Immature natural killer cell (primary cell): ENCODE measurements around the gene GOLGB1. TPM values are rescaled to one million over a fixed set of nuclear protein-coding genes. Genes with fewer than 3 reads are reported as not detected.
"Not testable (repeated sequence)": the region's sequence is repeated elsewhere in the genome, so short reads cannot be mapped to it uniquely, and the experiment has no call there.

ENCODE experiments used
- DNase-seq, 3 donors: peaks; one replicate each; pipeline ENCODE4 v3.0.0; 2022; ENCODE audit warnings: mixed read lengths in 1 of 3
- H3K27ac Mint-ChIP-seq, 6 donors: one replicate each; pipeline ENCODE4 v1.8.0; 2020; ENCODE audit warnings: mixed read lengths in 6 of 6, mild to moderate bottlenecking in 5 of 6, inconsistent platforms in 4 of 6, moderate library complexity in 3 of 6
- H3K27me3 Mint-ChIP-seq, 3 donors: one replicate each; pipeline ENCODE4 v1.8.0; 2020 to 2021; ENCODE audit warnings: low read depth in 3 of 3, mild to moderate bottlenecking in 3 of 3, mixed read lengths in 3 of 3, moderate library complexity in 3 of 3, inconsistent platforms in 1 of 3
- H3K36me3 Mint-ChIP-seq, 3 donors: one replicate each; pipeline ENCODE4 v1.8.0; 2020; ENCODE audit warnings: mixed read lengths in 3 of 3, inconsistent platforms in 2 of 3, mild to moderate bottlenecking in 2 of 3
- H3K4me1 Mint-ChIP-seq, 2 donors: one replicate each; pipeline ENCODE4 v1.8.0; 2020; ENCODE audit warnings: inconsistent platforms in 2 of 2, mild to moderate bottlenecking in 2 of 2, mixed read lengths in 2 of 2, moderate library complexity in 1 of 2
- H3K4me3 Mint-ChIP-seq, 5 donors: one replicate each; pipeline ENCODE4 v1.8.0; 2020; ENCODE audit warnings: mild to moderate bottlenecking in 5 of 5, mixed read lengths in 5 of 5, inconsistent platforms in 3 of 5, moderate library complexity in 3 of 5
- H3K9me3 Mint-ChIP-seq, 6 donors: one replicate each; pipeline ENCODE4 v1.8.0; 2020; ENCODE audit warnings: mild to moderate bottlenecking in 6 of 6, mixed read lengths in 6 of 6, inconsistent platforms in 4 of 6, moderate library complexity in 3 of 6
- polyA plus RNA-seq, 3 donors: library from polyadenylated mRNA; unstranded; fragments of 300-500 nt; fragmentation: Illumina TruSeq; gene quantifications; one replicate each; pipeline ENCODE4 v1.2.3, GENCODE V29; 2021

The GOLGB1 gene
- polyA plus RNA-seq, 3 donors from 2014 or later, result 1.6 to 12.0 (median 2.5) TPM

DNA sequence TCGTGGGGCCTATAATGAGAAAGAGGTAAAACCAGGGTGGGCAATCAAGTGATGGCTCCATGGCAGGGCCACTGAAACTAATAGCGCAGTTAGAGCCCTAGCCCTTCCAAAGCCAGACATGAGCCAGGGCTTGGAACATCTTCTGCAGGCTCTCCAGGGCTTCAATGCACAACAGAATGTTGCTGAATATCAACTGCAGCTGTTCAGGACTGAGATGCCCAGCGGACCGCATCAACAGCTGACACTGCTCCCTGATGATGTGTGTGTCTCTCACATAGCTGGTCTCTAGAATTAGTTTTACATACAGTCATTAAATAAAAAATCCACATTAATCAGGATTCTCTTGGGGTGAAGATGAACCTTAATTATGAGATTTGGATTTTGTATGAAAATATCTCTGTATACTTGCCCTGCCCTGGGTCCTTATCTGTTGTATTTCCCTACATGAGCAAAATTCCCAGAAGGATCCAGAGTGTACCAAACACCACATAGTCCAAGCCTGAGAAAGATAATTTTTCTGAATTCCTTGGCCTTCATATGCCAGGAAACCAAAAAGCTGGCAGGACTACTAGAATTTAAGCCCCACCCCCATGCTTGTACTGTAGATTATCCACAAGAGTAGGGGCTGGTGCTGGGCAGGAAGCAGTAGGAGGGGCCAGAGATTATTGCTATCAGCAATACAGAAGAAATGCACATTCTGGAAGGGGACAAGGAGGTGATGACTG is 7.7 kb upstream of the GOLGB1 start:
- no peaks in the 10 kb centered on the region for H3K9me3 Mint-ChIP-seq
- H3K4me1 Mint-ChIP-seq, result no peaks in the 10 kb centered on the region
- no peak for DNase-seq
- H3K4me3 Mint-ChIP-seq, result no peak overlapping the region
- H3K36me3 Mint-ChIP-seq, result no peaks in the 10 kb centered on the region
- peaks cover 0 to 11% (median 2%) of the 10 kb centered on the region in 3 donors for H3K27me3 Mint-ChIP-seq
- no peak overlapping the region for H3K27ac Mint-ChIP-seq

DNA sequence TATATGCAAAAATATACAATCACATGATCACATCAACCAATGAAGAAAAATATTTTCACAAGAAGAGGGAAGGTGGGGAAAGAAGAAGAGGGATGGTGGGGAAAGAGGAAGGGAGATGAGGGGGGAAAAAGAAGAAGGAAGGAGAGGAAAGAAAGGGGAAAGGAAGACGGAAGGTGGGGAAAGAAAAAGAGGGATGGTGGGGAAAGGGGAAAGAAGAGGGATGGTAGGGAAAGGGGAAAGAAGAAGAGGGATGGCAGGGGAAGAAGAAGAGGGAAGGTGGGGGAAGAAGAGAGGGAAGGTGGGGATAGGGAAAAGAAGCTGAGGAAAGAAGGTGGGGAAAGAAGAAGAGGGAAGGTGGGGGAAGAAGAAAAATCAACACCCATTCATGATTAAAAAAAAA is 3.2 kb upstream of the GOLGB1 start:
- H3K9me3 Mint-ChIP-seq, result no peaks in the 10 kb centered on the region
- H3K4me1 Mint-ChIP-seq, result peaks cover 0 to 4% of the 10 kb centered on the region in 2 donors
- H3K4me3 Mint-ChIP-seq, result no peak overlapping the region
- H3K27ac Mint-ChIP-seq, result no peak overlapping the region
- DNase-seq, result no peak
- peaks cover 2 to 13% (median 5%) of the 10 kb centered on the region in 3 donors for H3K27me3 Mint-ChIP-seq
- H3K36me3 Mint-ChIP-seq, result no peaks in the 10 kb centered on the region

DNA sequence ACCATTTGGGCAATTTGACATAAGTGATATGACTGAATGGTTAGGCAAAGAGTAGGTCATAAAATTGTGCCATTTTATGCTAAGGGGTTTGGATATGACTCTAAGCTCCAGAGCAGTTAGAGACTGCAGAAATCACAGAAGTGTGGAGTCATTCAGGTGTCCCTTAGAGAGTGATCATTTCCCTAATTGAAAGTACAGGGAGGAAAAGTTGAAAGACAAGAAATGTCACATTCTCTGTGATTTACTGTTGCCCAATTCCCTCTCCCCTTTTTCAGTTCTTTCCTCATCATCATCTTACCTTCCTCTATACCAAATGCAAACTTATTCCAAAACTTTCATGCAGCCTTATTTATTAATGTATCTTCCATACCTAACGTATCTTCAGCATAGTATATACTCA is 2.7 kb upstream of the GOLGB1 start:
- Mint-ChIP-seq H3K4me3 (no peak overlapping the region), H3K4me1 (peaks cover 0 to 7% of the 10 kb centered on the region in 2 donors), H3K27ac (no peak overlapping the region), H3K9me3 (no peaks in the 10 kb centered on the region), H3K36me3 (no peaks in the 10 kb centered on the region), H3K27me3 (peaks cover 2 to 13% (median 5%) of the 10 kb centered on the region in 3 donors)
- DNase-seq, result no peak

DNA sequence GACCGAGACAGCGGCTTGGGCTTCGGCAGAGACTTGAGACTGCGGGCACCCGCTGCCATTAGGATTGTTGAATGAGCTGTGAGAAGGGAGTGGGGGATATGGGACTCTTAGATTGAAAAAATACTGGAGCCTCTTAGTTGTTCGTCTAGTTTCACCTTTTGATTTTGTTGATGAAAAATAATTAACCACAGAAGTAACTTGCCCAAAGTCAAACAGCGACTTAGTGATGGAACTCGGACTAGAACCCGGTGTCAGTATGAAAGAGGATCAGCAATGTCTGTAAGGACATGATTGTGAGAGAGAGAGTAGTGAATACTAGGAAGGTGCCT is 510 bp upstream of the GOLGB1 start:
- H3K9me3 Mint-ChIP-seq, result no peaks in the 10 kb centered on the region
- DNase-seq, result no peak
- peaks cover 0 to 7% of the 10 kb centered on the region in 2 donors for H3K4me1 Mint-ChIP-seq
- no peaks in the 10 kb centered on the region for H3K36me3 Mint-ChIP-seq
- H3K27me3 Mint-ChIP-seq, result peaks cover 2 to 13% (median 5%) of the 10 kb centered on the region in 3 donors
- H3K27ac Mint-ChIP-seq, result no peak overlapping the region
- H3K4me3 Mint-ChIP-seq, result no peak overlapping the region

DNA sequence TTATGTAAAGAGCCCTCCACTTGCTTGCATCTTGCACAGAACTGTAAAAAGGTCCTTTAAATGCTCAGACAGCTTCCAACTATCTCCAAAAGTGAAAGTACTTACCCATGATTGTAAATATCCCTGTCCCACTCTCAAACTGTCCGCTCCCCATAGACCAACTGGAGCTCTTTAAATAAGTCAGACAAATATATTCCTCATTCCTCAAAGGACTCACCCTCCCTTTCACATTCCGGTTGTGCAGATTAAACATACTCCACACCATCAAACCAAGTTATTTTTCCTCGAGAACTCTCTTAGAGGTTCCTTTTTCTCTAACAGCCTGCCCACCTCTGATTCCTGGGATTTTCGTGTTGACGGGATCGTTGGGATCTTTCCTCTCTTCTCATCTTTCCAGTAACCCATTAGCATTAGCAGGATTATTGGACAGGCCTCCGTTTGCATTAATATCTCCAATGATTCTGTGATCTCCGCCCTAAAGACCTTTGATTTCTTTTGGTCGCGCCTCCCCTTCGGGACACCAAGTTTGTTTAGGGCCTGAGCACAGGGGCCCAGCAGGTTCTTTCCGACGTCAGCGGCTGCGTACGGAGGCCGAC is 763 bp downstream of the GOLGB1 start:
- Mint-ChIP-seq H3K4me1 (peaks cover 6 to 7% of the 10 kb centered on the region in 2 donors), H3K9me3 (no peaks in the 10 kb centered on the region)
- peak in 2 of 3 donors; percentile 13 to 23 for DNase-seq

DNA sequence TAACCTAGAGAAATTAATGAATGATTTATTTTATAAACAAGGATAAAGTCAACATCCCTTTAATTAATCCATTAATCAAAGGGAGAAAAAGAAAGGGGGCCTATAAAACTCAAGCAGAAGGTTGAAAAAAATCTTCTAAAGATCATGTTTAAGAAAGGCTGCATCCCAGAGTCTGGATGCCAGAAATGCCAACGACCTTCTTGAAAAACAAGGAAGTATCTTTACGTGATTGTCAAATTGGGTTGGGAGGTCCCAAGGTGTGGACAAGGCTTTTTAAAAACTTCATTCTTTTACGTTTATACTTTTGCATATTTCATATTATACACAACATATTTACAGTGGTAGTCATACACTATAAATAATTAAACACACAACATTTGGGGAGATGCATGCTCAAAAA is 1.6 kb downstream of the GOLGB1 start:
- DNase-seq, result no peak
- Mint-ChIP-seq H3K4me3 (no peak overlapping the region), H3K27me3 (peaks cover 2 to 10% (median 5%) of the 10 kb centered on the region in 3 donors), H3K9me3 (no peaks in the 10 kb centered on the region), H3K4me1 (peaks cover 6 to 7% of the 10 kb centered on the region in 2 donors), H3K27ac (no peak overlapping the region), H3K36me3 (no peaks in the 10 kb centered on the region)

More for the DNA sequence above, 763 bp downstream of the GOLGB1 start:
- Mint-ChIP-seq H3K36me3 (no peaks in the 10 kb centered on the region), H3K4me3 (no peak overlapping the region), H3K27ac (no peak overlapping the region), H3K27me3 (peaks cover 2 to 10% (median 5%) of the 10 kb centered on the region in 3 donors)

DNA sequence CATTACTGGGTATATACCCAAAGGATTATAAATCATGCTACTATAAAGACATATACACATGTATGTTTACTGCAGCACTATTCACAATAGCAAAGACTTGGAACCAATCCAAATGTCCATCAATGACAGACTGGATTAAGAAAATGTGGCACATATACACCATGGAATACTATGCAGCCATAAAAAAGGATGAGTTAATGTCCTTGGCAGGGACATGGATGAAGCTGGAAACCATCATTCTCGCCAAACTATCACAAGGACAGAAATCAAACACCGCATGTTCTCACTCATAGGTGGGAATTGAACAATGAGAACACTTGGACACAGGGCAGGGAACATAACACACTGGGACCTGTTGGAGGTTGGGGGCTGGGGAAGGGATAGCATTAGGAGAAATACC is 6.4 kb downstream of the GOLGB1 start:
- not testable (repeated sequence) for H3K9me3 Mint-ChIP-seq, H3K27me3 Mint-ChIP-seq, H3K27ac Mint-ChIP-seq, H3K36me3 Mint-ChIP-seq, DNase-seq, H3K4me3 Mint-ChIP-seq
- peaks cover 19 to 44% of the 10 kb centered on the region in 2 donors for H3K4me1 Mint-ChIP-seq

DNA sequence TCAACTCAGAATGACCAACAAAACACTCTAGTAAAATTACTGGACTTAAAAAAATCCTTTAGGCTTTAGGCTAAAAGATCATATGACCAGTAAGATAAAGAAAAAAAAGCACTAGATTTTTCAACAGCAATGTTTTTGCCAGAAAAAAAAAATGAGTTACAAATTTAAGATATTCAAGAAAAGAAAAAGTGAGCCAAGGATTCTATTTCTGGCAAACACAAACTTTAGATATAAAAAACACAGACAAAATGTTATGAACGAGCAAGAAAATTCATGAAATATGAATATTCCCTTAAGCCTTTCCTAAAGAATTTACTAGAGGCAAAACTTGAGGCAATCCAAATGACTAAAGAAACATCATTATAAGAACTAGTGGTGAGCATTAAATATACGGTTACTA is 8.6 kb downstream of the GOLGB1 start:
- H3K36me3 Mint-ChIP-seq, result peaks cover 0 to 3% (median 3%) of the 10 kb centered on the region in 3 donors
- DNase-seq, result no peak
- peak overlapping the region in 1 of 6 donors; percentile 17 for H3K27ac Mint-ChIP-seq
- no peaks in the 10 kb centered on the region for H3K27me3 Mint-ChIP-seq
- peaks cover 16 to 56% of the 10 kb centered on the region in 2 donors for H3K4me1 Mint-ChIP-seq
- no peak overlapping the region for H3K4me3 Mint-ChIP-seq
- no peaks in the 10 kb centered on the region for H3K9me3 Mint-ChIP-seq

DNA sequence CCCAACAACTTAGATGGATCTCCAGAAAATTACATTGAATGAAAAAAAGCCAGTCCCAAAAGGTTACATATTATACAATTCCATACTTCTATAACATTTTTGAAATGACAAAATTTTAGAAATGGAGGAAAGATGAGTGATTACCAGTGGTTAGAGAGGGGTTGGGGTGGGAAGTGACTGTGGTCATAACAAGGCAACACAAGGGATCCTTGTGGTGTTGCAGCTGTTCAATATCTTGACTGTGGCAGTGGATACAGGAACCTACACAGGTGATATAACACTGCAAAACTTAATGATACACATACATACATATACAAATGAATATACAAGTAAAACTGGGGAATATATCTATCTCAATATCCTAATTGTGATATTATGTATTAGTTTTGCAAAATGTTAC is 9.6 kb downstream of the GOLGB1 start:
- peaks cover 0 to 3% (median 3%) of the 10 kb centered on the region in 3 donors for H3K36me3 Mint-ChIP-seq
- H3K27ac Mint-ChIP-seq, result peak overlapping the region in 1 of 6 donors; percentile 21
- H3K4me1 Mint-ChIP-seq, result peaks cover 18 to 63% of the 10 kb centered on the region in 2 donors
- H3K27me3 Mint-ChIP-seq, result no peaks in the 10 kb centered on the region
- no peaks in the 10 kb centered on the region for H3K9me3 Mint-ChIP-seq
- no peak overlapping the region for H3K4me3 Mint-ChIP-seq
- no peak for DNase-seq

DNA sequence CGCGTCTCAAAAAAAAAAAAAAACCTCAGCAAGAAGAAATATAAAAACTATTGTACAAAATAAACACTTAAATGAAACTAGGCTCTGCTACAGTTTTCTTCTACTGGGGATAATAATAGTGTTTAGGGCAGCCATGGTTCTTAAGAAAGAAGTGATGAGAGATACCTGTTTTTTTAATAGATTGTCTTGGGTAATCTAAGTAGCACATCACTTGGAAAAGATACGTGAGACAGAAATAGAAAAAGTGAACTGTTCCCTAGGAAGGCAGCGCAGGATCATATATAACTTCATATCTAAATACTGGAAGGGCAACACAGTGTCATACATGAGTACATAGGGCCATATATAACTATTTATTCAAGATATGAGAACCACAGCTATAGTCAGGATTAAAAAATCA is 11.9 kb downstream of the GOLGB1 start:
- DNase-seq, result no peak
- Mint-ChIP-seq H3K4me1 (peaks cover 18 to 61% of the 10 kb centered on the region in 2 donors), H3K4me3 (no peak overlapping the region), H3K27ac (no peak overlapping the region), H3K36me3 (peaks cover 0 to 3% (median 3%) of the 10 kb centered on the region in 3 donors), H3K27me3 (no peaks in the 10 kb centered on the region), H3K9me3 (no peaks in the 10 kb centered on the region)

DNA sequence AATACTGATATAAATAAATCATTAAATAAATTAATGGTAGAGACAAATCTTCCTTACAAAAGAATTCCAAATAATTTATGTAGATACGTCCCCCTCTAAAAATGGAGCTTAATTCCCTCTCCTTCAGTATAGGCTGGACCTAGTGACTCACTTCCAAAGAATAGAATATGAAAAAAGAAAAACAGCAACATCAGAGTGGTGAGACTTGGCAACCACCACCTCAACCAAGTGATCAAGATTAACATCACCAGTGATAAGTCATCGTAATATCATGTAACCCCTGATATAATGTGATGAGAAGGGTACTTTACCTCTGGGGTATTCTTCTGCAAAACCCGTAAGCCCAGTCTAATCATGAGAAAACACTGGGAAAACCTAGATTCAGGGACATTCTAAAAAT is 13.4 kb downstream of the GOLGB1 start:
- no peak for DNase-seq
- Mint-ChIP-seq H3K27me3 (no peaks in the 10 kb centered on the region), H3K36me3 (peaks cover 0 to 3% (median 0%) of the 10 kb centered on the region in 3 donors), H3K27ac (peak overlapping the region in 2 of 6 donors; percentile 24 to 59), H3K4me1 (peaks cover 18 to 66% of the 10 kb centered on the region in 2 donors), H3K4me3 (no peak overlapping the region), H3K9me3 (no peaks in the 10 kb centered on the region)

DNA sequence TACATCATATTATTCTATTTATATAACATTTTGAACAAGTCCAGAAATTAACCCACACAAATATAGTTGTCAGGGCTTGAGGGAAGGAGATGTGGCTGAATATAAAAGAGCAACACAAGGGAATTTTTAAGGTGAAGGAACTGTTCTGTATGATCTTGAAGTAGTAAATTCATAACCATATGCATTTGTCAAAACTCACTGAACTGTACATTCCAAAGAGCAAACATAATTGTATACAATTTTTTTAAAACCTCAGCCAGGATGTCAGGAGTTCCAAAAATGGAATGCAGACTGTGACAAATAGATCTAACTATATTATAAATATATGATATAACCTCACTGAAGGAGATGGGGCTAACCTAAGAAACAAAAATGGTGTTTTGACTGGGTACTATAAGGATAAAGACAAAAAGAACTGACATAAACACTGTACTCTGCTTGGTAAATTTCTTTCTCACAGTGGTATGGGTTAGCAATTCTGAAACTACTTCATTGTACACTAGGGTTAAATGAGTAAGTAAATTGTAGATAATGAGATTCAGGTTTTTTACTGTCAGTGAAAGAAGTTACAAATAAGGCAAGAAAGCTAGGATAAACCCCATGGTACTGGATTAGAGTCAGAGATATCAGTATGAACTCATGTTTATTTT is 14.4 kb downstream of the GOLGB1 start:
- H3K27me3 Mint-ChIP-seq, result no peaks in the 10 kb centered on the region
- peaks cover 16 to 58% of the 10 kb centered on the region in 2 donors for H3K4me1 Mint-ChIP-seq
- no peak overlapping the region for H3K4me3 Mint-ChIP-seq
- no peaks in the 10 kb centered on the region for H3K9me3 Mint-ChIP-seq
- no peak overlapping the region for H3K27ac Mint-ChIP-seq
- peaks cover 0 to 3% (median 0%) of the 10 kb centered on the region in 3 donors for H3K36me3 Mint-ChIP-seq
- no peak for DNase-seq

DNA sequence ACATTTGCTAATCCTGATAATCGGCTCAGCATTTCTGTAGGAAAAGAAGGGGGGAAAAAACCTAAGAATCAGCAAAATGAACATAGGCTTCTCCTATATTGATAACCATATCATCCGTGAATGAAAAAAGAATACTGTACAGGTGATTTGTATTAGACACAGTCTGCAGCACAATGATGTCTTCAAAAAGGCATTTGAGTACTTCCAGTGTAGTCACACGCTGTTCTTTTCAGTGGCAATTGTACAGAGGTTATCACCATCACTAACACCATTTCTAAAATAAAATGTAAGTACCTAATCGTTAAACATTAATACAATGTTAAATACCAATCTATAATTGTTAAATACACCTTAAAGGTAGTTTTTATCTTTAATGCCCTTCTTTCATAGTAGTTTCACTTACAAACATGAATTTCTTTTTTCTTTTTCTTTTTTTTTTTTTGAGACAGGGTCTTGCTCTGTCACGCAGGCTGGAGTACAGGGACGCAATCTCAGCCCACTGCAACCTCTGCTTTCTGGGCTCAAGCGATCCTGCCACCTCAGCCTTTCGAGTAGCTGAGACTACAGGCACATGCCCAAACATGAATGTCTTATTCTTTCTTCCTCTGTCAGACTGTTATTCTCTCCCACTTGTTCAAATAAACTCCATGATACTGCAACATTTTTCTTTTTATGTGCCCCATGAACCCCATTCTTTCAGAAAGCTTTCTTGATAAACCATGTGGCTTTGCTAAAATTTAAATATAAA is 18.4 kb downstream of the GOLGB1 start:
- Mint-ChIP-seq H3K27ac (no peak overlapping the region), H3K4me1 (peaks cover 2 to 28% of the 10 kb centered on the region in 2 donors), H3K27me3 (no peaks in the 10 kb centered on the region), H3K9me3 (no peaks in the 10 kb centered on the region), H3K4me3 (no peak overlapping the region), H3K36me3 (peaks cover 7 to 21% (median 14%) of the 10 kb centered on the region in 3 donors)
- DNase-seq, result no peak

DNA sequence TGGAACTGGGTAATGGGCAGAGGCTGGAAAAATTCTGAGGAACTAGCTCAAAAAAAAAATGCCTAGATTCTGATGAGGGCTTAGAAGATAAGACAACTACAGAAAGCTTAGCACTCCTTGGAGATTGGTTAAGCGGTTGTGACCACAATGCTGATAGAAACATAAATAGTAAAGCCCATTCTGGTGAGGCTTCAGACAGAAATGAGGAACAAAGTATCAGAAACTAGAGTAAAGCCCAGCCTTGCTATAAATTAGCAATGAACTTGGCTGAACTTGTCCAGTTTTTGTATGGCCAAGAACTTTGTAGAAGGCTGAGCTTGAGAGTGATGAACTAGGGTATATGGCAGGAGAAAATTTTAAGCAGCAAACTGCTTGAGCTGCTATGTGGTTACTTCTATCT is 25.4 kb downstream of the GOLGB1 start:
- Mint-ChIP-seq H3K36me3 (peaks cover 44 to 65% (median 49%) of the 10 kb centered on the region in 3 donors), H3K9me3 (no peaks in the 10 kb centered on the region), H3K4me3 (no peak overlapping the region), H3K27ac (no peak overlapping the region), H3K4me1 (peaks cover 2 to 19% of the 10 kb centered on the region in 2 donors), H3K27me3 (no peaks in the 10 kb centered on the region)
- DNase-seq, result no peak
